OCI-LY7 (cell line): Measurements from ENCODE around the gene ACVR1B.

Experiments used
- CTCF ChIP-seq: fragments of 200-600 bp; sonication (generic); conservative IDR thresholded peaks from 2 replicates; pipeline ENCODE4 v1.5.1; 2014; ENCODE audit warnings: mild to moderate bottlenecking, antibody characterized with exemption, low read length, moderate library complexity, mixed read lengths
- EZH2phosphoT487 ChIP-seq: fragments of 200-600 bp; sonication (generic); IDR thresholded peaks from 2 replicates; pipeline ENCODE4 v1.6.1; 2018; ENCODE audit warnings: low read depth, borderline replicate concordance, mild to moderate bottlenecking, mixed run types, antibody characterized with exemption, low read length, moderate library complexity, mixed read lengths

GRCh38 chr12:51942056-51942455 is 9.4 kb upstream of the ACVR1B start:
- TF ChIP-seq CTCF (no peak), EZH2phosphoT487 (no peak)
